Hematopoietic multipotent progenitor cell treated with erythropoietin and hydrocortisone succinate and interleukin-3 and kit ligand, for 17 days (in vitro differentiated cells): ENCODE data around the gene NDUFS4.
"Not testable (repeated sequence)": the region's sequence is repeated elsewhere in the genome, so short reads cannot be mapped to it uniquely, and the experiment has no call there.

Experiments used
- DNase-seq: peaks from one replicate; pipeline ENCODE4 v3.0.0-alpha.2; 2015; ENCODE audit warnings: low spot score

The NDUFS4 gene

GRCh38 chr5:53560506-53561191, at the start of gene NDUFS4:
TSS of gene NDUFS4 (plus strand) at chr5:53560639. CDS start at chr5:53560663, 24 bp downstream.
- peak; percentile 80 for DNase-seq

- no peak for DNase-seq
Measured at GRCh38 chr5:53512539-53512938, 47.9 kb upstream of the NDUFS4 start.

GRCh38 chr5:53515988-53516387, 44.5 kb upstream of the NDUFS4 start:
- no peak for DNase-seq

GRCh38 chr5:53520813-53521212, 39.6 kb upstream of the NDUFS4 start:
- no peak for DNase-seq

GRCh38 chr5:53537711-53538110, 22.7 kb upstream of the NDUFS4 start:
- no peak for DNase-seq

- DNase-seq = not testable (repeated sequence)
Measured at GRCh38 chr5:53540739-53541138, 19.7 kb upstream of the NDUFS4 start.

GRCh38 chr5:53541859-53542258, 18.6 kb upstream of the NDUFS4 start:
- DNase-seq = no peak

GRCh38 chr5:53542926-53543325, 17.5 kb upstream of the NDUFS4 start:
- DNase-seq = no peak

- no peak for DNase-seq
Measured at GRCh38 chr5:53543401-53543800, 17.0 kb upstream of the NDUFS4 start.

- no peak for DNase-seq
Measured at GRCh38 chr5:53545744-53546143, 14.7 kb upstream of the NDUFS4 start.

- DNase-seq = no peak
Measured at GRCh38 chr5:53547226-53547625, 13.2 kb upstream of the NDUFS4 start.

- DNase-seq = not testable (repeated sequence)
Measured at GRCh38 chr5:53548501-53548900, 11.9 kb upstream of the NDUFS4 start.

- DNase-seq = no peak
Measured at GRCh38 chr5:53549792-53550191, 10.6 kb upstream of the NDUFS4 start.

GRCh38 chr5:53552561-53552960, 7.9 kb upstream of the NDUFS4 start:
- no peak for DNase-seq

- DNase-seq = no peak
Measured at GRCh38 chr5:53554444-53554843, 6.0 kb upstream of the NDUFS4 start.

- DNase-seq = no peak
Measured at GRCh38 chr5:53555160-53555559, 5.3 kb upstream of the NDUFS4 start.

GRCh38 chr5:53556001-53556400, 4.4 kb upstream of the NDUFS4 start:
- DNase-seq = no peak

GRCh38 chr5:53557386-53557785, 3.1 kb upstream of the NDUFS4 start:
- DNase-seq = no peak

GRCh38 chr5:53558966-53559365, 1.5 kb upstream of the NDUFS4 start:
- no peak for DNase-seq

- no peak for DNase-seq
Measured at GRCh38 chr5:53560028-53560427, 411 bp upstream of the NDUFS4 start.

- DNase-seq = no peak
Measured at GRCh38 chr5:53568401-53568800, 8.0 kb downstream of the NDUFS4 start.

- DNase-seq = no peak
Measured at GRCh38 chr5:53568871-53569270, 8.4 kb downstream of the NDUFS4 start.

- DNase-seq = no peak
Measured at GRCh38 chr5:53569453-53569852, 9.0 kb downstream of the NDUFS4 start.

GRCh38 chr5:53571403-53571802, 11.0 kb downstream of the NDUFS4 start:
- no peak for DNase-seq
